Measurements from ENCODE around the gene ATP9A. TPM values are rescaled to one million over a fixed set of nuclear protein-coding genes. Genes with fewer than 3 reads are reported as not detected.

ATP9A gene
- total RNA-seq, 1 donor from 2014 or later = 18.2 TPM

DNA sequence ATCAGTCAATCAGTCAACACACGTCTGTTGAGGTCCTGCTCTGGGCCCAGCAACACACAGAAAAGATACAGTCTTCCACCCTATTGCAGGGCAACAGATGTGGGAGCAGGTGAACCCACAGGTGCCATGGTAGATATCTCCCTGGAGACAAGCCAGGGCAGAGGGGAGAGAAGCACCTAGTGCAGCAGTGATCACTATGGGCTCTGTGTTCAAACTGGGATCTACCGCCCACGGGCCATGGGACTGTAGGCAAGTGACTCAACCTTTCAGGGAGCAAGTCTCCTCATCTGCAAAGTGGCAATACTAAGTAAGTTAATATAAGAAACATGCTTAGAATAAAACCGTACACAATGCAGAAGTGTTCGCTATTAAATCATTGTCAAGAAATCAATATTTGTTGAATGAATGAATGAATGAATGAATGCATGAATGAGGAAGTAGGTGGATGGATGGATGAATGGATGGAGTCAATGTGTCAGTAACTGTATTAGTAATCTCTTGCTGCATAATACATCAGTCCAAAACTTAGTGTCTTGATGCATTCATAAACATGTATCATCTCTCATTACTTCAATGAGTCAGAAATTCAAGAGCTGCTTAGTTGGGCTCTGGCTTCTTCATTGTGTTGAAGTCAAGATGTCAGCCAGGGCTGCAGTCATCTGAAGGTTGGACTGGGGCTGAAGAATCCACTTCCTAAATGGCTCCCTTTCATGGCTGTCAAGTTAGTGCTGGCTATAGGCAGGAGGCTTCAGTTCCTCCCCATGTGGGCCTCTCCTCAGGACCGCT, 193.7 kb downstream of the ATP9A start:
- H3K36me3 Mint-ChIP-seq = no peaks in the 10 kb centered on the region
- H3K4me3 Mint-ChIP-seq = no peak overlapping the region
- no peak overlapping the region for H3K4me2 ChIP-seq
- H3K9me3 ChIP-seq (ENCODE audit: low read depth) = no peaks in the 10 kb centered on the region
- no peak overlapping the region for H3K9ac ChIP-seq
- H4K20me1 ChIP-seq (ENCODE audit: low read depth) = no peaks in the 10 kb centered on the region
- no peak for DNase-seq (ENCODE audit: low spot score)
- peaks cover 3% of the 10 kb centered on the region for H3K4me1 Mint-ChIP-seq
- no peaks in the 10 kb centered on the region for H3K36me3 ChIP-seq
- H3K9me3 Mint-ChIP-seq = no peaks in the 10 kb centered on the region
- TF ChIP-seq, protein P1, sequence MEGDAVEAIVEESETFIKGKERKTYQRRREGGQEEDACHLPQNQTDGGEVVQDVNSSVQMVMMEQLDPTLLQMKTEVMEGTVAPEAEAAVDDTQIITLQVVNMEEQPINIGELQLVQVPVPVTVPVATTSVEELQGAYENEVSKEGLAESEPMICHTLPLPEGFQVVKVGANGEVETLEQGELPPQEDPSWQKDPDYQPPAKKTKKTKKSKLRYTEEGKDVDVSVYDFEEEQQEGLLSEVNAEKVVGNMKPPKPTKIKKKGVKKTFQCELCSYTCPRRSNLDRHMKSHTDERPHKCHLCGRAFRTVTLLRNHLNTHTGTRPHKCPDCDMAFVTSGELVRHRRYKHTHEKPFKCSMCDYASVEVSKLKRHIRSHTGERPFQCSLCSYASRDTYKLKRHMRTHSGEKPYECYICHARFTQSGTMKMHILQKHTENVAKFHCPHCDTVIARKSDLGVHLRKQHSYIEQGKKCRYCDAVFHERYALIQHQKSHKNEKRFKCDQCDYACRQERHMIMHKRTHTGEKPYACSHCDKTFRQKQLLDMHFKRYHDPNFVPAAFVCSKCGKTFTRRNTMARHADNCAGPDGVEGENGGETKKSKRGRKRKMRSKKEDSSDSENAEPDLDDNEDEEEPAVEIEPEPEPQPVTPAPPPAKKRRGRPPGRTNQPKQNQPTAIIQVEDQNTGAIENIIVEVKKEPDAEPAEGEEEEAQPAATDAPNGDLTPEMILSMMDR (IDR thresholded peaks at IDR 0.05) = no peak
- no peaks in the 10 kb centered on the region for H3K4me1 ChIP-seq
- no peaks in the 10 kb centered on the region for H3F3A ChIP-seq (ENCODE audit: low read depth)
- no peaks in the 10 kb centered on the region for H3K79me2 ChIP-seq (ENCODE audit: low read depth)
- H3K27me3 ChIP-seq = no peaks in the 10 kb centered on the region
- no peak overlapping the region for H3K27ac Mint-ChIP-seq
- H3K27ac ChIP-seq = no peak overlapping the region
- peaks cover 8% of the 10 kb centered on the region for H3K27me3 Mint-ChIP-seq (ENCODE audit: insufficient read depth, low read depth)
- H2AFZ ChIP-seq (replicated peaks) = no peak overlapping the region
- no peak overlapping the region for H3K4me3 ChIP-seq

DNA sequence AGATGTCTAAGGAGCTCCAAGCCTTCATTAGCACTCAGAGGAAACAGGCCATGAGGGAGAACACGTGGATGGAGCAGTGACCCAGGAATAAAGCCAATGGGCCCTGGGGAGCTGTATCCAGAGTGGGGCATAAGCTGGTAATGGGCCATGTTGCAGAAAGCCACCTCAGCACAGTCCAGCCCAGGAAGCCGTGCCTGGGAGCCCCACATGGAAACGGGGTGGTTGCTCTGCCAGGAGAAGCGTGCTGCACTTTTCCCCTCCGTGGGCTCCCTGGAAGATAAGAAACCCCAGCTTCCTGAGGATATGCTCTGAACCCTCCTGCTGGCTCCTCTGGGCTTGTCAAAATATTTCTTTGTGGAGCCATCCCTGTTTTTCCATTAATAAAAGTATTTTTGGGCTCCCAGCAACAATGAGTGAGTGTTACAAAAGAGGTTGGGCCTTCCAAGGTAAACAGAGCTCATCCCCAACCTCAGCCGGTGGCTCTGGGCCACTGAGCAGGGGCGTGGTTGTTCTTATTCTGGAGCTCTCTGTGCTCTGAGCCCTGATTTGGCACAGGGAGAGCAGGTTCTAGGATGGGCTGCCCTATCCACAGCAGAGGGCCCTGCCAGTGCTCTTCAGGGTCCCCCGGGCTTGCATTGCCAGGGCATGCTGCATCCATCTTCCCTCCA, 194.5 kb downstream of the ATP9A start:
- Mint-ChIP-seq H3K4me3 (no peak overlapping the region), H3K4me1 (peaks cover 3% of the 10 kb centered on the region), H3K9me3 (no peaks in the 10 kb centered on the region), H3K36me3 (no peaks in the 10 kb centered on the region), H3K27ac (no peak overlapping the region), H3K27me3 (ENCODE audit: insufficient read depth, low read depth) (peaks cover 8% of the 10 kb centered on the region)
- Histone ChIP-seq H3K79me2 (ENCODE audit: low read depth) (no peaks in the 10 kb centered on the region), H3K4me2 (no peak overlapping the region), H3K27me3 (no peaks in the 10 kb centered on the region), H3K27ac (no peak overlapping the region), H2AFZ (replicated peaks) (no peak overlapping the region), H3K4me1 (no peaks in the 10 kb centered on the region), H4K20me1 (ENCODE audit: low read depth) (no peaks in the 10 kb centered on the region), H3K4me3 (no peak overlapping the region), H3K9me3 (ENCODE audit: low read depth) (no peaks in the 10 kb centered on the region), H3K36me3 (no peaks in the 10 kb centered on the region), H3K9ac (no peak overlapping the region), H3F3A (ENCODE audit: low read depth) (no peaks in the 10 kb centered on the region)
- no peak for DNase-seq (ENCODE audit: low spot score)
- no peak for TF ChIP-seq EZH2 (IDR thresholded peaks at IDR 0.05)
- TF ChIP-seq, protein P1 (IDR thresholded peaks at IDR 0.05) = no peak
- TF ChIP-seq EZH2phosphoT487 (IDR thresholded peaks at IDR 0.05) = no peak

GRCh38 chr20:51571460-51571794, 196.8 kb downstream of the ATP9A start:
- no peak overlapping the region for H3K27ac ChIP-seq
- H3K36me3 Mint-ChIP-seq = no peaks in the 10 kb centered on the region
- no peaks in the 10 kb centered on the region for H3K4me1 Mint-ChIP-seq

More at GRCh38 chr20:51571460-51571794, 196.8 kb downstream of the ATP9A start:
- peaks cover 5% of the 10 kb centered on the region for H3K9me3 Mint-ChIP-seq
- no peak for DNase-seq (ENCODE audit: low spot score)
- H3K4me3 ChIP-seq = no peak overlapping the region
- H3K36me3 ChIP-seq = no peaks in the 10 kb centered on the region
- no peaks in the 10 kb centered on the region for H3K4me1 ChIP-seq
- H3K4me3 Mint-ChIP-seq = no peak overlapping the region
- peaks cover 14% of the 10 kb centered on the region for H3K27me3 Mint-ChIP-seq (ENCODE audit: insufficient read depth, low read depth)
- H3K9ac ChIP-seq = no peak overlapping the region
- TF ChIP-seq EZH2phosphoT487 (IDR thresholded peaks at IDR 0.05) (no peak), EZH2 (IDR thresholded peaks at IDR 0.05) (no peak)
- TF ChIP-seq, protein P1 (IDR thresholded peaks at IDR 0.05) = no peak
- H3F3A ChIP-seq (ENCODE audit: low read depth) = no peaks in the 10 kb centered on the region
- H4K20me1 ChIP-seq (ENCODE audit: low read depth) = no peaks in the 10 kb centered on the region
- no peaks in the 10 kb centered on the region for H3K27me3 ChIP-seq
- H3K79me2 ChIP-seq (ENCODE audit: low read depth) = no peaks in the 10 kb centered on the region
- H3K9me3 ChIP-seq (ENCODE audit: low read depth) = no peaks in the 10 kb centered on the region
- no peak overlapping the region for H2AFZ ChIP-seq (replicated peaks)
- H3K4me2 ChIP-seq = no peak overlapping the region
- H3K27ac Mint-ChIP-seq = no peak overlapping the region

All from neural progenitor cell (in vitro differentiated cells).